ENCODE measurements around the gene CCDC61.

DNA sequence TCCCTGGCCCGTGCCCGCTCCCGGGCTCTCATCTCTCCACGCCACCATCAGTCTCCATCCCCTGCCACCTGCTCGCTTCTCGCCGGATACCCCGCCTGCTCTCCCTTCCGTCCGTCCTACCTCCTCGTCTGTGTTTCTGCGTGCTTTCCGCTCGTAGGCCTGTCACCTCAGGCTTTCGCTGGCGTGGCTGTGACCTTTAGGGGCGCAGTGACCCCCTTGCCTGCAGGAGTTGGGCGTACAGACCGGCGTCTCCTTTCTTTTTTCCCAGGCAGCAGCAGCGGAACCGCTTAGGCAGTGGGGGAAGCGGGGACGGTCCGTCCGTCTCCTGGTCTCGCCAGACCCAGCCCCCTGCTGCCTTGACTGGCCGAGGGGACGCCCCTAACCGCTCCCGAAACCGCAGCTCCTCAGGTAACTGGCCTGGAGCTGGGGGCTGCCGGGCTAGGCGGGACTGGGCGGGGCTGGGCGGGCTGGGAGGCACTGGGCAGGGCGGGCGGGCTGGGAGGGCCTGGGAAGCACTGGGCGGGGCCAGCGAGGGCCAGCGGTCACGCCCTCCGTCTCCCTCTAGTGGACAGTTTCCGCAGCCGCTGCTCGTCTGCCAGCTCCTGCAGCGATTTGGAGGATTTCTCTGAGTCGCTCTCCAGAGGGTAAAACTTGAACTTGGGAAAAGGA lies 21.3 kb downstream of the CCDC61 start:
- TF ChIP-seq, protein P1, sequence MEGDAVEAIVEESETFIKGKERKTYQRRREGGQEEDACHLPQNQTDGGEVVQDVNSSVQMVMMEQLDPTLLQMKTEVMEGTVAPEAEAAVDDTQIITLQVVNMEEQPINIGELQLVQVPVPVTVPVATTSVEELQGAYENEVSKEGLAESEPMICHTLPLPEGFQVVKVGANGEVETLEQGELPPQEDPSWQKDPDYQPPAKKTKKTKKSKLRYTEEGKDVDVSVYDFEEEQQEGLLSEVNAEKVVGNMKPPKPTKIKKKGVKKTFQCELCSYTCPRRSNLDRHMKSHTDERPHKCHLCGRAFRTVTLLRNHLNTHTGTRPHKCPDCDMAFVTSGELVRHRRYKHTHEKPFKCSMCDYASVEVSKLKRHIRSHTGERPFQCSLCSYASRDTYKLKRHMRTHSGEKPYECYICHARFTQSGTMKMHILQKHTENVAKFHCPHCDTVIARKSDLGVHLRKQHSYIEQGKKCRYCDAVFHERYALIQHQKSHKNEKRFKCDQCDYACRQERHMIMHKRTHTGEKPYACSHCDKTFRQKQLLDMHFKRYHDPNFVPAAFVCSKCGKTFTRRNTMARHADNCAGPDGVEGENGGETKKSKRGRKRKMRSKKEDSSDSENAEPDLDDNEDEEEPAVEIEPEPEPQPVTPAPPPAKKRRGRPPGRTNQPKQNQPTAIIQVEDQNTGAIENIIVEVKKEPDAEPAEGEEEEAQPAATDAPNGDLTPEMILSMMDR (IDR thresholded peaks at IDR 0.05; ENCODE audit: control extremely low read depth in 1 of 3, insufficient read depth in 1 of 3, low read depth in 1 of 3, low read length in 3 of 3), result peak; percentile 77 to 92 (median 80)
- TF ChIP-seq TAF1 (IDR thresholded peaks at IDR 0.05; ENCODE audit: low read depth, low read length) (no peak), KDM1A (IDR thresholded peaks at IDR 0.05; ENCODE audit: borderline replicate concordance, low read length) (no peak), BRCA1 (IDR thresholded peaks at IDR 0.05; ENCODE audit: low read depth, low read length) (no peak), BACH1 (IDR thresholded peaks at IDR 0.05; ENCODE audit: low read length) (no peak), ZNF274 (IDR thresholded peaks at IDR 0.05; ENCODE audit: borderline replicate concordance, extremely low read depth, low read length) (no peak), POLR2A (IDR thresholded peaks at IDR 0.05; ENCODE audit: control extremely low read depth in 1 of 2, low read depth in 2 of 2, low read length in 2 of 2) (no peak), JUND (IDR thresholded peaks at IDR 0.05; ENCODE audit: low read length) (no peak)
- TF ChIP-seq, protein P2, sequence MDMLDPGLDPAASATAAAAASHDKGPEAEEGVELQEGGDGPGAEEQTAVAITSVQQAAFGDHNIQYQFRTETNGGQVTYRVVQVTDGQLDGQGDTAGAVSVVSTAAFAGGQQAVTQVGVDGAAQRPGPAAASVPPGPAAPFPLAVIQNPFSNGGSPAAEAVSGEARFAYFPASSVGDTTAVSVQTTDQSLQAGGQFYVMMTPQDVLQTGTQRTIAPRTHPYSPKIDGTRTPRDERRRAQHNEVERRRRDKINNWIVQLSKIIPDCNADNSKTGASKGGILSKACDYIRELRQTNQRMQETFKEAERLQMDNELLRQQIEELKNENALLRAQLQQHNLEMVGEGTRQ (IDR thresholded peaks at IDR 0.05; ENCODE audit: low read length), result no peak

All from H1 (cell line).